GM21529 (cell line): ENCODE data around the gene VPS35L.

Source experiments
- ATAC-seq: cut with Tn5 transposase; IDR thresholded peaks from one replicate; pipeline ENCODE4 v1.9.1; 2021; ENCODE audit not compliant: unreplicated experiment

Gene VPS35L

DNA sequence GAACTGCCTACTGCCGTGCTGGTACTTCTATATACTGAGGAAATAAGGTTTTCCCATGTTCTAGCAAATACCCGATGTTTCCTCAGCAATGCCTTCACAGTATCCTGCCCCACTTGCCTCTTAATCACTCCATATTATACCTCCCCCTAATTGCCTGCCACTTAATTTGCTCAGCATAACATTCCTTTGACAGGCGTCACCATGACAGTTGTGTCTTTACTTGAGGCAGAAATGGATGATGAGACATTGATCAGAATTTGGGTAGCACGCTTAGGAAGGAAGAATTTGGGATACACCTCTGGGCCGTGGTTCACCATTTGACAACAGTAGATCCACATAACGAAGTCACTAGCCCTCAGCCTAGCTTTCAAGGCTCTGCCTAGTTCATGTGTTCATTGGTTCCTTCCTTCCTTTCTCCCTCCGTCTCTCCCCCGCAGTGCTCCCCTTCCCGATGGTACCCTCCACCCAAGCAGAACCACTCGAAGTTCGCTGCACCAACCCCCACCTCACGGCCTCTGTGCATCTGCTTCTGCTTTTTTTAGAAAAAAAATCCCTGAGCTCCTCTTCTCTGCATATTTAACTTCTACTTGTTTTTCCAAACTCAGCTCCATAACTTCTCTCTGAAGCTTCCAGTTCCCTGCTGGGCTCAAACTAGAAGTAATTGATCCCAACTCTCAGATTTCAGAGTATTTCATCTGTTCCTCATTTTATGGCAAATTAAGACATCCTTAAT lies 182.0 kb downstream of the VPS35L start:
- ATAC-seq = no peak

DNA sequence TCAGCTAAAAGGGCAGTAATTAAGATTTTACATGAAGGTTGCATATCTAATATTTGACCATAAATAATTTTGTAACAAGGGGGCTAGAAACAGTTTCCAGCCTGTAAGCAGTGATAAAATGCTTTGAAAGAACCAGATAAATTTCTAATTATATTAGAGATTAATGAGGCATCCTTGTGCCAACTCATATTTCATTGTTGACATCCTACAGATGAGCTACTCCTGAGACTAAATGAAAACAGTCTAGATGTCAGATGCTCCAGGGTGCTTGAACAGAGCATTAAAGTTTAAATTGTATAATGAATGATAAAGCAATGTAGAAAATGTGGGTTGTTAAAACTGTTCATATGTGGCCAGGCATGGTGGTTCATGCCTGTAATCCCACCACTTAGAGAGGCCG lies 185.9 kb downstream of the VPS35L start:
- no peak for ATAC-seq

DNA sequence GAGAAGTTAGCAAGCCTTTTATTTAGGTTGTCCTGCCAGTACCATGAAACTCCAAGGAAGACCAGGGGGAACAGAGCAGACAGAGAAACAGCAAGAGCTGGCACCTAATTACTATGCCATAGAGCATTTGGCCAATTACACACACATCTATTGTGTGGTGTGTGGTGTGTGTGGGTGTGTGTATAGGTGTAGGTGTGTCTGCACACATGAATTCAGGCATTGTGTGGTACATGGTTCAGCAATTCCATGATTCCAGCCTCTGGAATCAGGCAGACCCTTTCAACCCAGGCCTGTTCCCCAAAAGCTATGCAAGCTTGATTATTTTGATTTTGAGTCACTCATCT lies 188.3 kb downstream of the VPS35L start:
- no peak for ATAC-seq

DNA sequence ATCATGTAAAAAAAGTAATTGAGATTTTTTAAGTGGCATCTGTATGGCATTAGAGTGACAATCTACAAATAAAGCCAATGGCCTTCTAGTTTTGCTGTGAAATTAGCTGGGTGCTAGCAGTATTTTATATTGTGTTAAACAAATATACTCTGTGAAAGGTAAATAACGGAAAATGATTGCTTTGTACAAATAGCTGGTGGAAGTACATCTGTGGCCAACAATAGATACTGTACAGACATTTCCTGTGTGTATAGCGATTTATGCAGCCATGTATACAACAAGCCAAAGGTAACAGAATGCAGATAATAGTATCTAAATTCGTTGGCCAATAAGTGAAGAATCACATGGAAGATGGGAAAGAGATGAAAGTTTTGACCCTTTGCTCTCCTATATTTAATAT lies 189.2 kb downstream of the VPS35L start:
- no peak for ATAC-seq

DNA sequence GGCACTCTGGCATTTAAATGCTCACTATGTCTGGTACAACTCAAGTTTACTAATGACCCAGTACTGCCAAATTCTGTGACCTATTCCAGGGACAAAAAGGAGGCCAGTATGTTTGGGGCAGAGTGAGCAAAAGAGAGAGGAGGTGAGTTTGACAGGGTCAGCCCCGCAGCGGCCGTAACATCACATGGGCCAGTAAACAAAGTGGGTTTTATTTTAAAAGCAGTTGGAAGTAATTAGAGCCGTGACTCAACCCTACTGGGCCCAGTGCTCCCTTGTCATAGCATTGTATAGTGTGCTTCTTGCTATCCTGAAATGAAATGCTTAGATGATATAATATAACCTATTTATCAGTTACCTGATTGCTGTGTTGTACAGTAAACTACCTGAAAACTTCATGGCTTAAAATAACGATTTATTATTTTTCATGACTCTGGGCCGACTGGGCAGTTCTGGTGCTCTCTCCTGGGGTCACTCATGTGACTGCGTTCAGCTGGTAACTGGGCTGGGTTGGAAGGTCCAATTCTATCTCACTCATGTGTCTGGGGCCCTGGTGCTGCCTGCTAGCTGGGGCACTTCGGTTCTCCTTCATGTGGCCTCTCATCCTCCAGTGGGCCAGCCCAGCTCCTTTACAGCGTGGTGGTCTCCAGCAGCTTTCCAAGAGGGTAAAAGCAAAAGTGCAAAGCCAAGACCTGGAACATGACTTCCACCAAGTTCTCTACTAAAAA lies 189.9 kb downstream of the VPS35L start:
- ATAC-seq = no peak

DNA sequence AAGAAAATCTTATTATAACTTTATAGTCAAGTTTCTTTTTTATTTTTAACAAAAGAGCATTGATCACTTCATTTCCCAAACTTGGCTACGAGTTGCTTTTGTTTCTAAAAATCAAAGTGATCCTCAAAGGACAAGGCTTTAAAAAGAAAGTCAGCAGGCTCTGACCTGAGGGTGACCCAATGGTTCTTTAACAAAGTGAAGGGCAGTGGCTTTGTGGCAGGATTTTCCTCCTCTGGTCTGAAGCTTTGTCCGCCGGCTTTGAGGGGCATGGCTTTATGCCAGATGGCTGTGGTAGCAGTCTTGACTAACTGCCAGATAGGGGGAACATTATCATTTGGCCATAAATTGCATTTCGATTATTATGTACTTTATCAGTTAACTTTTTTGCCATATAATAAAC lies 191.1 kb downstream of the VPS35L start:
- ATAC-seq = no peak

DNA sequence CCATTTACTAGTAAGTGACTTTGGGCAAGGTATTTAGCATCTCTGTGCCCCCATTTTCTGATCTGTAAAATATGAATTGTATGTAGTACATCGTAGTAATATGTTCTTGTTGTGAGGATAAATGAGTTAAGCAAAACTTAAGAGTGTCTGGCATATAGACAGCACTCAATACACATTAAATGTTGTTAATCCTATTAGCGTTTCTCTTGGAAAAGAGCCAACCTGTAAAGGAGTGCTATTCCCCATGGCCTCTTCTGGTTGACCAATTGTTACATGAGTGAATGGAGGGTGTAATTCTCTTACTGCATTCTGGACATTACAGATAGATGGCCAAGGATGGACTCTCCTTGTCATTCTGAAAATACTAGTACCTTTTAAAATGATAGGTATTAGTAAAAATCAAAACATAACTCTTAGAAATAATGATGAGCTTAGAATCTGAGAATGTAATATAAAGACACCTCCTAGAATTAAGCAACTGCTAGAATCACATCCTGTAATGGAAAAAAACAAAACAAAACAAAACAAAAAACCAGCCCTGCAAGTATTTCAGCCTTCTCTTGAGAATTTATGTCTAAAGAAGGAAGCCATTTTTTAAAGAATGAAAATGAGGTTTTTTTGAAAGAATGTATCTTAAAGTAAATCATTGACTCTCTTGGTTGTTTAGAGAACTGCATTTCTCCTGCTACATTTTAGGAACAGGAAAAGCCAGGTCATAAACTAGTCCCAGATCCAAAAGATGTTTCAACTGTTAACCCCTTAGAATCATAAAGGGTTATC lies 193.1 kb downstream of the VPS35L start:
- ATAC-seq = no peak

DNA sequence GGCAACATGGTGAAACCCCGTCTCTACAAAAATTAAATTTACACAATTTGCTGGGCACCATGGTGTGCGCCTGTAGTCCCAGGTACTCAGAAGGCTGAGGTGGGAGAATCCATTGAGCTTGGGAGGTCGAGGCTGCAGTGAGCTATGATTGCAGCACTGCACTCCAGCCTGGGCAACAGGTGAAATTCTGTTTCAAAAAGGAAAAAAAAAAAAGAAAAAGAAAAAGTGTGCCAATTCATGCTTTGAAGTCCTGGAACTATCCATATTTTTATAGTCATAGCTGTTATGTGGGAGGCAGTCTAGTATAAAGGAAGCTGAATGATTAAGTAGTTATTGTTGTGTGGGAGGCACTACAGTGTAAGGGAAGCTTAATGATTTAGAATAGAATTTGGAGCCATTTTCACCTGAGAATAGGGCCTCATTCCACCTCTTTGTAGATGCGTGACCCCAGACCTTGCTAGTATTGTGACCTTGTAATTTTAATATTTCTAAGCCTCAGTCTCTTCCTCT lies 194.1 kb downstream of the VPS35L start:
- no peak for ATAC-seq
